HEK293T (cell line): ENCODE data around the gene BUD23.
"Not testable (repeated sequence)": the region's sequence is repeated elsewhere in the genome, so short reads cannot be mapped to it uniquely, and the experiment has no call there.

ENCODE experiments used
- CTCF ChIA-PET: fragments of 350-600 bp; formaldehyde crosslinking; extraction: SDS; loops from one replicate; lab custom pipeline; 2021; ENCODE audit warnings: antibody characterized with exemption, inconsistent platforms; lab: Yijun Ruan, JAX
- POLR2A ChIA-PET: fragments of 350-600 bp; formaldehyde crosslinking; extraction: SDS; loops from one replicate; lab custom pipeline; 2020; ENCODE audit warnings: antibody characterized with exemption, inconsistent platforms; lab: Yijun Ruan, JAX
- DNase-seq: peaks from one replicate; pipeline ENCODE4 v3.0.0; 2012; ENCODE audit warnings: mixed read lengths; ENCODE audit errors: extremely low spot score
- ARNT ChIP-seq: fragments of 450-650 bp; IDR thresholded peaks from 2 replicates; pipeline ENCODE4 v1.6.1; 2017; ENCODE audit warnings: mild to moderate bottlenecking
- BHLHE40 ChIP-seq: fragments of 450-650 bp; IDR thresholded peaks from 2 replicates; pipeline ENCODE4 v1.6.1; 2016; ENCODE audit warnings: mild to moderate bottlenecking, moderate library complexity, borderline replicate concordance
- CTBP1 ChIP-seq: fragments of 450-650 bp; IDR thresholded peaks from 2 replicates; pipeline ENCODE4 v1.6.1; 2016; ENCODE audit warnings: borderline replicate concordance
- ELF4 ChIP-seq: fragments of 450-650 bp; IDR thresholded peaks from 2 replicates; pipeline ENCODE4 v1.6.1; 2017; ENCODE audit warnings: antibody characterized with exemption
- FOXA1 ChIP-seq: fragments of 450-650 bp; IDR thresholded peaks from 2 replicates; pipeline ENCODE4 v1.6.1; 2016; ENCODE audit warnings: mild to moderate bottlenecking
- FOXK2 ChIP-seq: fragments of 450-650 bp; IDR thresholded peaks from 2 replicates; pipeline ENCODE4 v1.6.1; 2016; ENCODE audit warnings: mild to moderate bottlenecking
- FOXM1 ChIP-seq: fragments of 450-650 bp; IDR thresholded peaks from 2 replicates; pipeline ENCODE4 v1.6.1; 2017; ENCODE audit warnings: mild to moderate bottlenecking, borderline replicate concordance
- HDGF ChIP-seq: fragments of 450-650 bp; IDR thresholded peaks from 2 replicates; pipeline ENCODE4 v1.6.1; 2017; ENCODE audit warnings: antibody characterized with exemption, borderline replicate concordance
- L3MBTL2 ChIP-seq: fragments of 450-650 bp; conservative IDR thresholded peaks from 2 replicates; pipeline ENCODE4 v1.6.1; 2016; ENCODE audit warnings: mild to moderate bottlenecking
- LEF1 ChIP-seq: fragments of 450-650 bp; IDR thresholded peaks from 2 replicates; pipeline ENCODE4 v1.6.1; 2017; ENCODE audit warnings: mild to moderate bottlenecking, borderline replicate concordance
- NFRKB ChIP-seq: fragments of 450-650 bp; IDR thresholded peaks from 2 replicates; pipeline ENCODE4 v1.6.1; 2016; ENCODE audit warnings: mild to moderate bottlenecking, moderate library complexity
- SP1 ChIP-seq: fragments of 450-650 bp; IDR thresholded peaks from 2 replicates; pipeline ENCODE4 v1.6.1; 2017
- SUZ12 ChIP-seq: fragments of 450-650 bp; IDR thresholded peaks from 2 replicates; pipeline ENCODE4 v1.6.1; 2016; ENCODE audit warnings: mild to moderate bottlenecking
- TARDBP ChIP-seq: fragments of 450-650 bp; IDR thresholded peaks from 2 replicates; pipeline ENCODE4 v1.6.1; 2016
- ZNF384 ChIP-seq: fragments of 450-650 bp; IDR thresholded peaks from 2 replicates; pipeline ENCODE4 v1.6.1; 2016
- TF ChIP-seq, protein P1 (sequence below): fragments of 450-650 bp; IDR thresholded peaks from 2 replicates; pipeline ENCODE4 v1.6.1; 2016

BUD23 gene

DNA sequence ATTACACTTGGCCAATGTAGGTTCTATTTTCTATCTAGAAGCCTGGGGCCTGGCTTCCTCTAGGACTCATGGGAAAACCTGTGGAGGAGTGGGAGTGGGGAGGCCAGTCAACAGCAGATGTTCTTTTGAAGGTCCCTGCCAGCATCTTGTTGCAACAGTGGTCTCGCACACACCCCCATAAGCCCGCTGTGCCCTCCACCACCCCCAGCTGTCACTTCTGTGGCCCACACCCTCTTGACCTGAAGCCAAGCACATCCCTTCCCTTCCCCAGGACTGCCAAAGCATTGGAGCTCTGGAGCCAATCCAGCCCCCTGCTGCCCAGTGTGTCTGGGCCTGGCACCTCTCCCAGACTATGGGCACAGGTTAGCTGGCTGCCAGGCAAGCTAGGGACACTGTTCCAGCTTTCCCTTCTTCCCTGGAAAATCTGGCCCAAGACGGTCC is 38.0 kb downstream of the BUD23 start:
- DNase-seq: no peak
- ChIA-PET CTCF (interaction anchor here (0.7 to 2.6 kb wide), 2 partner anchors 13 to 20 kb away, joined by 4 to 13 read pairs; no protein-coding TSS in a partner anchor), POLR2A (no interaction called here)
- TF ChIP-seq LEF1 (no peak), L3MBTL2 (no peak), FOXM1 (no peak), FOXA1 (no peak), CTBP1 (no peak), ZNF384 (no peak), ELF4 (no peak), SUZ12 (no peak), HDGF (no peak), NFRKB (no peak), BHLHE40 (no peak), SP1 (no peak), ARNT (no peak), FOXK2 (no peak), TARDBP (no peak)
- TF ChIP-seq, protein P1, sequence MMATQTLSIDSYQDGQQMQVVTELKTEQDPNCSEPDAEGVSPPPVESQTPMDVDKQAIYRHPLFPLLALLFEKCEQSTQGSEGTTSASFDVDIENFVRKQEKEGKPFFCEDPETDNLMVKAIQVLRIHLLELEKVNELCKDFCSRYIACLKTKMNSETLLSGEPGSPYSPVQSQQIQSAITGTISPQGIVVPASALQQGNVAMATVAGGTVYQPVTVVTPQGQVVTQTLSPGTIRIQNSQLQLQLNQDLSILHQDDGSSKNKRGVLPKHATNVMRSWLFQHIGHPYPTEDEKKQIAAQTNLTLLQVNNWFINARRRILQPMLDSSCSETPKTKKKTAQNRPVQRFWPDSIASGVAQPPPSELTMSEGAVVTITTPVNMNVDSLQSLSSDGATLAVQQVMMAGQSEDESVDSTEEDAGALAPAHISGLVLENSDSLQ: no peak

DNA sequence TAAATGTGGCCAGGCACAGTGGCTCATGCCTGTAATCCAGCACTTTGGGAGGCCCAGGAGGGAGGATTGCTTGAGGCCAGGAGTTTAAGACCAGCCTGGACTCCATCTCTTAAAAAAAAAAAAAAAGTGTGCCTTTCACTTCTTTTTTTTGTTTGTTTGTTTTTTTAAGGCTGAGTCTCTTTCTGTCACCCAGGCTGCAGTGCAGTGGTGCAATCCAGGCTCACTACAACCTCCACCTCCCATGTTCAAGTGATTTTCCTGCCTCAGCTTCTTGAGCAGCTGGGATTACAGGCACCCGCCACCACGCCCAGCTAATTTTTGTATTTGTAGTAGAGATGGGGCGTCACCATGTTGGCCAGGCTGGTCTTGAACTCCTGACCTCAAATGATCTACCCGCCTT is 38.8 kb downstream of the BUD23 start:
- DNase-seq, POLR2A ChIA-PET, CTCF ChIA-PET: not testable (repeated sequence)
- TF ChIP-seq ZNF384: 0 out of 2 replicates have a peak, but pooled peaks have one; percentile 17

DNA sequence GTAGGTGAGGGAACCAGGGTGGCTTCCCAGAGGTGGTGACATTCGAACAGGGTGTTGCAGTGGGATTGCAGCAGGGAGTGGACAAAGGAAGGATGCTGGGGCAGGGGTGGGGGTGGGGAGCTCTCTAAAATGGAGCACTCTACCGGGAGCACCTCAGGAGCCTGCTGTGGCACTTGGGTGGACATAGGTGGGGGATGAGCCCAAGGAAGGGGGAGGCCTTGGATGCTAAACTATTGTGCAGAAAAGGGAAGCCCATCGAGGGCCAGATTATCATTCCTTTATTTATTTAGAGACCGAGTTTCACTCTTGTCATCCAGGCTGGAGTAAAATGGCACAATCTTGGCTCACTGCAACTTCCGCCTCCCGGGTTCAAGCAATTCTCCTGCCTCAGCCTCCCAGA is 39.4 kb downstream of the BUD23 start:
- POLR2A ChIA-PET: interaction anchor here (0.7 kb wide), 1 partner anchor 11 kb away, joined by 3 read pairs; no protein-coding TSS in a partner anchor
- no peak for DNase-seq
- TF ChIP-seq HDGF: no peak
- TF ChIP-seq ELF4: no peak
- TF ChIP-seq, protein P1: no peak
- no peak for TF ChIP-seq LEF1
- no peak for TF ChIP-seq CTBP1
- no peak for TF ChIP-seq ARNT
- TF ChIP-seq L3MBTL2: no peak
- TF ChIP-seq BHLHE40: no peak
- no peak for TF ChIP-seq FOXA1
- no peak for TF ChIP-seq ZNF384
- no peak for TF ChIP-seq FOXM1
- no peak for TF ChIP-seq SP1
- TF ChIP-seq FOXK2: no peak
- no peak for TF ChIP-seq NFRKB
- CTCF ChIA-PET: interaction anchor here (2.2 kb wide), 1 partner anchor 116 kb away, joined by 5 read pairs; no protein-coding TSS in a partner anchor

DNA sequence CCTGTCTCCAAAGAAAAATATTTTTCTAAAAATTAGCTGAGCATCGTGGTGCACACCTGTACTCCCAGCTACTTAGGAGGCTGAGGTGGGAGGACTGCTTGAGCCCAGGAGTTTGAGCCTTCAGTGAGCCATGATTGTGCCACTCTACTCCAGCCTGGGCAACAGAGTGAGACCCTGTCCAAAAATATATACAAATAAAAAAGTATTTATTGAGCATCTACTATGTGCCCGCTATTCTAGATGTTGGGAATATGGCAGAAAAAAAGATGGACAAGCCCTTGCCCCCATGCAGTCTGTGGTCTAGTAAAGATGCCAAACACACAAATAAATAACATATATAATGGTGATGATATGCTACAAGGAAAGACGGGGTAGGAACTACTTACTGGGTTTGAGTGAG is 40.4 kb downstream of the BUD23 start:
- CTCF ChIA-PET: interaction anchor here (0.6 to 2.2 kb wide), 2 partner anchors 87 to 117 kb away, joined by 3 to 5 read pairs; no protein-coding TSS in a partner anchor
- DNase-seq: no peak
- POLR2A ChIA-PET: interaction anchor here (0.7 kb wide), 1 partner anchor 10 kb away, joined by 3 read pairs; no protein-coding TSS in a partner anchor
- TF ChIP-seq ZNF384 (no peak), HDGF (no peak), ARNT (no peak), FOXA1 (no peak), SP1 (no peak), SUZ12 (no peak), FOXK2 (no peak), NFRKB (no peak), BHLHE40 (no peak), CTBP1 (no peak), TARDBP (no peak), L3MBTL2 (no peak)
- TF ChIP-seq, protein P1: no peak

DNA sequence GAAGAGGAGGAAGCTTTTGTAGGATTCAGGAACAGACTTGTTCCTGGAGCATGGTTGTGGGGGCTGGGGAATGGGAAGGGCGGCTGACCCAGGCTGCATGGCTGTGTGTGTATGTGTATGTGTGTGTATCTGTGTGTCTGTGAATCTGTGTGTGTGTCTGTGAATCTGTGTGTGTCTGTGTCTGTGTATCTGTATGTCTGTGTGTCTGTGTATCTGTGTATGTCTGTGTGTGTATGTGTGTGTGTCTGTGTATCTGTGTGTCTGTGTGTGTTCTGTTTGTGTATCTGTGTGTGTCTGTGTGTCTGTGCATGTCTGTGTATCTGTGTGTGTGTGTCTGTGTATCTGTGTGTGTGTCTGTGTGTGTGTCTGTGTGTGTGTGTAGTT is 42.7 kb downstream of the BUD23 start:
- TF ChIP-seq TARDBP (no peak), SUZ12 (no peak), HDGF (no peak), FOXA1 (no peak), L3MBTL2 (no peak)
- CTCF ChIA-PET: interaction anchor here (0.8 to 2.3 kb wide), 7 partner anchors 9 to 139 kb away, joined by 3 to 10 read pairs (median 3); no protein-coding TSS in a partner anchor
- POLR2A ChIA-PET: interaction anchor here (0.8 to 1.2 kb wide), 3 partner anchors 20 to 203 kb away, joined by 3 to 4 read pairs (median 3); no protein-coding TSS in a partner anchor
- no peak for DNase-seq

DNA sequence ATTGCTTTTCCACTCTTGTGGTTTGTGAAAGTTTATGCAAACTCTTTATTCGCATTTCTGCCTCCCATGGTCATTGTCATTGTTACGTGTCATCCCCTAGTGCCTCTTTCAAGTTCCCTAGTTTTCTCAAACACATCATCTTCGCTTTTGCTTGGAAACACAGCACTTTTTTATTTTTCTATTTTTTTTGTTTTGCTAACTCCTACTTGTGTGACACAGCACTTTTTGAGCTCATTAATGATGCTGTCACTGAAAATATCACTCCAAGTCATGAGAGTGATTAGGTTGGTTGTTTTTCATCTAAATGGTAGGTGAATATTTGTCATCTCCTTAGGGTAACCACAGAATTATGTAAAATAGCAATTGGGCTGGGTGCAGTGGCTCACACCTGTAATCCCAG is 44.6 kb downstream of the BUD23 start:
- CTCF ChIA-PET: interaction anchor here (0.6 to 0.7 kb wide), 3 partner anchors 14 to 121 kb away, joined by 3 read pairs; no protein-coding TSS in a partner anchor
- TF ChIP-seq ELF4 (no peak), SP1 (no peak), FOXA1 (no peak), CTBP1 (no peak), BHLHE40 (no peak), LEF1 (no peak), TARDBP (no peak), HDGF (no peak), NFRKB (no peak), ARNT (no peak)
- TF ChIP-seq, protein P1: no peak
- DNase-seq: no peak
- POLR2A ChIA-PET: no interaction called here
